ENCODE results near the gene ZNF219. TPM values are rescaled to one million over a fixed set of nuclear protein-coding genes. Genes with fewer than 3 reads are reported as not detected.

The ZNF219 gene
- total RNA-seq, 1 donor from 2014 or later, result 49.4 TPM

Other genes with a start within 250 kb of the ZNF219 start
- not detected for gene RNASE3, start 207.3 kb downstream of the ZNF219 start, total RNA-seq
- gene RNASE2, start 143.2 kb downstream of the ZNF219 start, total RNA-seq, result 2.6 TPM
- gene METTL17, start 108.7 kb downstream of the ZNF219 start, total RNA-seq, result 44.5 TPM
- gene SLC39A2, start 99.4 kb downstream of the ZNF219 start, total RNA-seq, result not detected
- gene NDRG2, start 73.6 kb downstream of the ZNF219 start, total RNA-seq, result 321 TPM
- 1.1 TPM for gene TPPP2, start 68.4 kb downstream of the ZNF219 start, total RNA-seq
- not detected for gene RNASE13, start 63.8 kb downstream of the ZNF219 start, total RNA-seq
- gene RNASE7, start 56.3 kb downstream of the ZNF219 start, total RNA-seq, result not detected
- gene RNASE8, start 40.8 kb downstream of the ZNF219 start, total RNA-seq, result not detected
- 25.5 TPM for gene ARHGEF40, start 28.4 kb downstream of the ZNF219 start, total RNA-seq
- 0.41 TPM for gene TMEM253, start 2.4 kb upstream of the ZNF219 start, total RNA-seq
- gene OR5AU1, start 57.4 kb upstream of the ZNF219 start, total RNA-seq, result not detected
- 266 TPM for gene HNRNPC, start 170.8 kb upstream of the ZNF219 start, total RNA-seq
- gene RPGRIP1, start 181.4 kb upstream of the ZNF219 start, total RNA-seq, result 0.60 TPM

Data from Right ventricle myocardium inferior (tissue), 1 donor.